SU-DHL-6 (cell line): ENCODE results near the gene NRG3.

ENCODE experiments used
- EZH2phosphoT487 ChIP-seq: fragments of 200-600 bp; sonication (generic), shearing (Covaris generic); conservative IDR thresholded peaks from 2 replicates; pipeline ENCODE4 v1.6.1; 2018; ENCODE audit warnings: mild to moderate bottlenecking, antibody characterized with exemption, low read length, moderate library complexity, mixed read lengths
- TF ChIP-seq, protein P1 (sequence below): fragments of 200-600 bp; sonication (generic); IDR thresholded peaks from one replicate; pipeline ENCODE4 v1.5.1; 2017; ENCODE audit warnings: antibody characterized with exemption, mild to moderate bottlenecking, low read length, moderate library complexity; ENCODE audit not compliant: insufficient read depth, poor library complexity, severe bottlenecking

DNA sequence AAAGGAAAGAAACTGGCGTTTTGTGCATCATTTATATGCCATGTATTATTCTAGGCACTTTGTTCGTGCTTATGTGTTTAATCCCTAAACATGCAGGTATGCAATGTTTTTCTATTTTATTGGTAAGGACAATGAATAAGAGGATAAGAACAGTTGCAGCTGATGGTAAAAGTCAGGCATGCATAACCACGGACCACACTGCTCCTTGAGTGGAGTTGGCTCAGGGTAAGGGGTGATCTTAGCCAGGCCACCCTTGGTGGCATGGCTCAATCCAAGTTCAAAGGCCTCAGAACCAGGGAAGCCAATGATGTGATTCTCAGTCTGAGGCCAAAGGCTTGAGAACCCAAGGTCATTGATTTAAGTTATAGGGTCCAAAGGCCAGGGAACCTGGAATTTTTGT, 1068.1 kb downstream of the NRG3 start:
- TF ChIP-seq, protein P1, sequence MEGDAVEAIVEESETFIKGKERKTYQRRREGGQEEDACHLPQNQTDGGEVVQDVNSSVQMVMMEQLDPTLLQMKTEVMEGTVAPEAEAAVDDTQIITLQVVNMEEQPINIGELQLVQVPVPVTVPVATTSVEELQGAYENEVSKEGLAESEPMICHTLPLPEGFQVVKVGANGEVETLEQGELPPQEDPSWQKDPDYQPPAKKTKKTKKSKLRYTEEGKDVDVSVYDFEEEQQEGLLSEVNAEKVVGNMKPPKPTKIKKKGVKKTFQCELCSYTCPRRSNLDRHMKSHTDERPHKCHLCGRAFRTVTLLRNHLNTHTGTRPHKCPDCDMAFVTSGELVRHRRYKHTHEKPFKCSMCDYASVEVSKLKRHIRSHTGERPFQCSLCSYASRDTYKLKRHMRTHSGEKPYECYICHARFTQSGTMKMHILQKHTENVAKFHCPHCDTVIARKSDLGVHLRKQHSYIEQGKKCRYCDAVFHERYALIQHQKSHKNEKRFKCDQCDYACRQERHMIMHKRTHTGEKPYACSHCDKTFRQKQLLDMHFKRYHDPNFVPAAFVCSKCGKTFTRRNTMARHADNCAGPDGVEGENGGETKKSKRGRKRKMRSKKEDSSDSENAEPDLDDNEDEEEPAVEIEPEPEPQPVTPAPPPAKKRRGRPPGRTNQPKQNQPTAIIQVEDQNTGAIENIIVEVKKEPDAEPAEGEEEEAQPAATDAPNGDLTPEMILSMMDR: no peak
- no peak for TF ChIP-seq EZH2phosphoT487
